HepG2 (cell line): ENCODE data around the gene FMNL2. TPM values are rescaled to one million over a fixed set of nuclear protein-coding genes. Genes with fewer than 3 reads are reported as not detected.
A peak's percentile ranks its signal among the peaks of the same experiment; 100 is the strongest.

ENCODE experiments used
- FOXA3 ChIP-seq: IDR thresholded peaks from 2 replicates; pipeline ENCODE4 v1.6.1; 2016; ENCODE audit warnings: missing genetic modification reagents, missing compliant biosample characterization
- JUNB ChIP-seq: sonication (generic); formaldehyde crosslinking; IDR thresholded peaks from 2 replicates; pipeline ENCODE4 v1.8.0; 2022; ENCODE audit warnings: missing genetic modification reagents, mild to moderate bottlenecking, borderline replicate concordance
- MIER3 ChIP-seq: IDR thresholded peaks from 2 replicates; pipeline ENCODE4 v1.6.1; 2016; ENCODE audit warnings: missing compliant biosample characterization, borderline replicate concordance
- NCOA1 ChIP-seq: sonication (generic); formaldehyde crosslinking; IDR thresholded peaks from 2 replicates; pipeline ENCODE4 v1.9.0; 2021; ENCODE audit warnings: missing genetic modification reagents
- PHF21A ChIP-seq: sonication (generic); formaldehyde crosslinking; IDR thresholded peaks from 2 replicates; pipeline ENCODE4 v1.5.0; 2020; ENCODE audit warnings: mild to moderate bottlenecking, missing genetic modification reagents
- PRPF4 ChIP-seq: fragments of 200-400 bp; formaldehyde crosslinking; IDR thresholded peaks from 2 replicates; pipeline ENCODE4 v1.6.1; 2016; ENCODE audit warnings: low read length, low read depth; ENCODE audit not compliant: poor library complexity, severe bottlenecking
- STAG1 ChIP-seq: sonication (generic); formaldehyde crosslinking; IDR thresholded peaks from 2 replicates; pipeline ENCODE4 v1.4.0; 2020; ENCODE audit warnings: missing genetic modification reagents
- TCF12 ChIP-seq, 2 experiments: fragments of 450-650 bp in 1 of 2; sonication (generic) in 1 of 2; formaldehyde crosslinking in 1 of 2; IDR thresholded peaks; 2 replicates each; pipeline versions ENCODE4 v1.6.1 to v1.8.0; 2017 to 2022; ENCODE audit warnings: antibody characterized with exemption in 1 of 2, mild to moderate bottlenecking in 1 of 2, missing genetic modification reagents in 1 of 2, moderate library complexity in 1 of 2
- TCF7 ChIP-seq: sonication (generic); IDR thresholded peaks from 2 replicates; pipeline ENCODE4 v1.6.1; 2016; ENCODE audit warnings: antibody characterized with exemption, low read depth
- ZMYM2 ChIP-seq: sonication (generic); formaldehyde crosslinking; IDR thresholded peaks from 2 replicates; pipeline ENCODE4 v1.8.0; 2022; ENCODE audit warnings: mild to moderate bottlenecking, missing genetic modification reagents
- ZMYM3 ChIP-seq: sonication (generic); formaldehyde crosslinking; IDR thresholded peaks from 2 replicates; pipeline ENCODE4 v1.5.1; 2020; ENCODE audit warnings: mild to moderate bottlenecking, missing genetic modification reagents
- ZNF136 ChIP-seq: sonication (generic); formaldehyde crosslinking; IDR thresholded peaks from 2 replicates; pipeline ENCODE4 v1.8.1; 2022; ENCODE audit warnings: low read depth, mild to moderate bottlenecking, moderate library complexity, missing genetic modification reagents
- ZNF331 ChIP-seq: sonication (generic); formaldehyde crosslinking; IDR thresholded peaks from 2 replicates; pipeline ENCODE4 v1.4.0; 2020; ENCODE audit warnings: missing genetic modification reagents
- ZNF543 ChIP-seq: sonication (generic); formaldehyde crosslinking; IDR thresholded peaks from 2 replicates; pipeline ENCODE4 v1.4.0; 2020; ENCODE audit warnings: mild to moderate bottlenecking, missing genetic modification reagents
- ZNF646 ChIP-seq: sonication (generic); formaldehyde crosslinking; IDR thresholded peaks from 2 replicates; pipeline ENCODE4 v1.9.0; 2021; ENCODE audit warnings: mild to moderate bottlenecking, missing genetic modification reagents
- polyA plus RNA-seq, 8 experiments: library from polyadenylated mRNA; depleted of rRNA in 3 of 8; stranded (reverse) in 7 of 8; unstranded in 1 of 8; fragments of >200 nt; fragmentation: Illumina TruSeq in 4 of 8; extraction: Trizol in 4 of 8; gene quantifications; 2 replicates each; pipeline versions ENCODE4 v1.2.1 to v1.2.3, GENCODE V29; 2011 to 2016; ENCODE audit warnings: low read depth in 4 of 8, missing spikeins in 1 of 8, mixed read lengths in 1 of 8; ENCODE audit not compliant: insufficient read depth in 1 of 8
- total RNA-seq, 5 experiments: library from RNA; depleted of rRNA; stranded (reverse); fragments of >200 nt; fragmentation: Illumina TruSeq; extraction: Trizol; gene quantifications; 2 replicates each; pipeline ENCODE4 v1.2.3, GENCODE V29; 2016; ENCODE audit warnings: low read depth in 1 of 5
- TF ChIP-seq, protein P1 (sequence below): sonication (generic); formaldehyde crosslinking; IDR thresholded peaks from 2 replicates; pipeline ENCODE4 v1.5.0; 2020; ENCODE audit warnings: mild to moderate bottlenecking, missing genetic modification reagents
- TF ChIP-seq, protein P2 (sequence below): sonication (generic); formaldehyde crosslinking; IDR thresholded peaks from 2 replicates; pipeline ENCODE4 v1.5.0; 2020; ENCODE audit warnings: missing genetic modification reagents
- TF ChIP-seq, protein P3 (sequence below): sonication (generic); formaldehyde crosslinking; IDR thresholded peaks from 2 replicates; pipeline ENCODE4 v1.9.0; 2021; ENCODE audit warnings: missing genetic modification reagents, borderline replicate concordance

The FMNL2 gene
- total and polyA plus RNA-seq, 2 of the 13 experiments (the other 11 are each of a cell fraction or from before 2014, with no cell fraction given), result 66.5 to 67.7 TPM

GRCh38 chr2:152432765-152433164 lies 97.8 kb downstream of the FMNL2 start (continued):
- 0 out of 2 replicates have a peak, but pooled peaks have one; percentile 15 for TF ChIP-seq FOXA3 (CRISPR knock-in tag)
- TF ChIP-seq ZNF136 (CRISPR knock-in tag), result no peak
- TF ChIP-seq PRPF4, result no peak
- TF ChIP-seq, protein P1, sequence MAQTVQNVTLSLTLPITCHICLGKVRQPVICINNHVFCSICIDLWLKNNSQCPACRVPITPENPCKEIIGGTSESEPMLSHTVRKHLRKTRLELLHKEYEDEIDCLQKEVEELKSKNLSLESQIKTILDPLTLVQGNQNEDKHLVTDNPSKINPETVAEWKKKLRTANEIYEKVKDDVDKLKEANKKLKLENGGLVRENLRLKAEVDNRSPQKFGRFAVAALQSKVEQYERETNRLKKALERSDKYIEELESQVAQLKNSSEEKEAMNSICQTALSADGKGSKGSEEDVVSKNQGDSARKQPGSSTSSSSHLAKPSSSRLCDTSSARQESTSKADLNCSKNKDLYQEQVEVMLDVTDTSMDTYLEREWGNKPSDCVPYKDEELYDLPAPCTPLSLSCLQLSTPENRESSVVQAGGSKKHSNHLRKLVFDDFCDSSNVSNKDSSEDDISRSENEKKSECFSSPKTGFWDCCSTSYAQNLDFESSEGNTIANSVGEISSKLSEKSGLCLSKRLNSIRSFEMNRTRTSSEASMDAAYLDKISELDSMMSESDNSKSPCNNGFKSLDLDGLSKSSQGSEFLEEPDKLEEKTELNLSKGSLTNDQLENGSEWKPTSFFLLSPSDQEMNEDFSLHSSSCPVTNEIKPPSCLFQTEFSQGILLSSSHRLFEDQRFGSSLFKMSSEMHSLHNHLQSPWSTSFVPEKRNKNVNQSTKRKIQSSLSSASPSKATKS (CRISPR knock-in tag), result 0 out of 2 replicates have a peak, but pooled peaks have one; percentile 34
- TF ChIP-seq ZMYM2 (CRISPR knock-in tag), result peak; percentile 57; the same call in 1 of the 2 replicates
- no peak for TF ChIP-seq ZNF543 (CRISPR knock-in tag)
- no peak for TF ChIP-seq ZNF646 (CRISPR knock-in tag)
- TF ChIP-seq TCF12 (IDR thresholded peaks at IDR 0.05), result no peak
- no peak for TF ChIP-seq TCF12 (CRISPR knock-in tag; IDR thresholded peaks at IDR 0.05)
- TF ChIP-seq, protein P2, sequence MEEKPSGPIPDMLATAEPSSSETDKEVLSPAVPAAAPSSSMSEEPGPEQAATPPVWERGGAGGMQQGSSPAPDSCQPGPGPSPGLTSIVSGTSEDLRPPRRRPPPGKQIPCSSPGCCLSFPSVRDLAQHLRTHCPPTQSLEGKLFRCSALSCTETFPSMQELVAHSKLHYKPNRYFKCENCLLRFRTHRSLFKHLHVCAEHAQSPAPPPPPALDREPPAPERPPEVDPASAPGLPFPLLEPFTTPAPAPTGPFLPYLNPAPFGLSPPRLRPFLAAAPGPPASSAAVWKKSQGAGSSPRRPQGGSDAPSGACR (CRISPR knock-in tag), result peak; percentile 69; the same call in 1 of the 2 replicates
- TF ChIP-seq STAG1 (CRISPR knock-in tag), result no peak
- TF ChIP-seq TCF7, result peak; percentile 26; the same call in 1 of the 2 replicates
- 0 out of 2 replicates have a peak, but pooled peaks have one; percentile 7 for TF ChIP-seq MIER3 (CRISPR knock-in tag)
- TF ChIP-seq, protein P3, sequence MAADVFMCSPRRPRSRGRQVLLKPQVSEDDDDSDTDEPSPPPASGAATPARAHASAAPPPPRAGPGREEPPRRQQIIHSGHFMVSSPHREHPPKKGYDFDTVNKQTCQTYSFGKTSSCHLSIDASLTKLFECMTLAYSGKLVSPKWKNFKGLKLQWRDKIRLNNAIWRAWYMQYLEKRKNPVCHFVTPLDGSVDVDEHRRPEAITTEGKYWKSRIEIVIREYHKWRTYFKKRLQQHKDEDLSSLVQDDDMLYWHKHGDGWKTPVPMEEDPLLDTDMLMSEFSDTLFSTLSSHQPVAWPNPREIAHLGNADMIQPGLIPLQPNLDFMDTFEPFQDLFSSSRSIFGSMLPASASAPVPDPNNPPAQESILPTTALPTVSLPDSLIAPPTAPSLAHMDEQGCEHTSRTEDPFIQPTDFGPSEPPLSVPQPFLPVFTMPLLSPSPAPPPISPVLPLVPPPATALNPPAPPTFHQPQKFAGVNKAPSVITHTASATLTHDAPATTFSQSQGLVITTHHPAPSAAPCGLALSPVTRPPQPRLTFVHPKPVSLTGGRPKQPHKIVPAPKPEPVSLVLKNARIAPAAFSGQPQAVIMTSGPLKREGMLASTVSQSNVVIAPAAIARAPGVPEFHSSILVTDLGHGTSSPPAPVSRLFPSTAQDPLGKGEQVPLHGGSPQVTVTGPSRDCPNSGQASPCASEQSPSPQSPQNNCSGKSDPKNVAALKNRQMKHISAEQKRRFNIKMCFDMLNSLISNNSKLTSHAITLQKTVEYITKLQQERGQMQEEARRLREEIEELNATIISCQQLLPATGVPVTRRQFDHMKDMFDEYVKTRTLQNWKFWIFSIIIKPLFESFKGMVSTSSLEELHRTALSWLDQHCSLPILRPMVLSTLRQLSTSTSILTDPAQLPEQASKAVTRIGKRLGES, result no peak
- no peak for TF ChIP-seq JUNB (CRISPR knock-in tag)
- 0 out of 2 replicates have a peak, but pooled peaks have one; percentile 53 for TF ChIP-seq NCOA1
- peak; percentile 87 for TF ChIP-seq ZMYM3
- TF ChIP-seq ZNF331 (CRISPR knock-in tag), result 0 out of 2 replicates have a peak, but pooled peaks have one; percentile 29
- 0 out of 2 replicates have a peak, but pooled peaks have one; percentile 13 for TF ChIP-seq PHF21A (CRISPR knock-in tag)
